ENCODE data around the gene ALDH16A1. TPM values are rescaled to one million over a fixed set of nuclear protein-coding genes. Genes with fewer than 3 reads are reported as not detected.

Gene ALDH16A1
- total and polyA plus RNA-seq, 2 of the 4 experiments (the other 2 are of a cell fraction) = 10.4 to 12.9 TPM

GRCh38 chr19:49421878-49422202 lies 31.2 kb upstream of the ALDH16A1 start:
- Histone ChIP-seq H3K9me1 (ENCODE audit: insufficient read depth, low read length) (no peaks in the 10 kb centered on the region), H3K27ac (ENCODE audit: insufficient read depth, low read length) (no peak overlapping the region), H2AFZ (replicated peaks; ENCODE audit: low read length, poor library complexity) (no peak overlapping the region), H4K20me1 (ENCODE audit: insufficient read depth, low read length) (no peaks in the 10 kb centered on the region), H3K56ac (ENCODE audit: extremely low read depth, insufficient read depth, low read length) (no peak overlapping the region), H2BK5ac (ENCODE audit: low read depth, low read length, poor library complexity, severe bottlenecking) (no peak overlapping the region), H3K18ac (ENCODE audit: low read depth, low read length) (no peak overlapping the region), H4K91ac (ENCODE audit: insufficient read depth, low read depth, low read length) (no peak overlapping the region), H3K4me1 (ENCODE audit: control insufficient read depth, insufficient read depth, low read length) (peaks cover 2% of the 10 kb centered on the region; the same call in 1 of the 2 replicates), H4K8ac (ENCODE audit: low read depth in 2 of 2, low read length in 2 of 2) (no peak overlapping the region), H3K9me3 (ENCODE audit: control insufficient read depth, insufficient read depth, low read length) (peaks cover 2% of the 10 kb centered on the region; the same call in 1 of the 2 replicates), H3K4ac (ENCODE audit: low read depth, low read length) (no peak overlapping the region), H3K79me1 (ENCODE audit: low read depth in 1 of 2, low read length in 2 of 2) (no peaks in the 10 kb centered on the region), H2AK9ac (replicated peaks; ENCODE audit: low read depth, low read length, poor library complexity) (no peak overlapping the region), H3K4me2 (ENCODE audit: low read depth, low read length) (no peak overlapping the region), H3K27me3 (ENCODE audit: control insufficient read depth, insufficient read depth, low read length) (peaks cover 94% of the 10 kb centered on the region), H3K4me3 (ENCODE audit: insufficient read depth, low read depth, low read length) (no peak overlapping the region), H2BK20ac (ENCODE audit: low read depth, low read length) (no peak overlapping the region), H2BK120ac (ENCODE audit: low read depth, low read length) (no peak overlapping the region), H3K9ac (ENCODE audit: low read depth, low read length) (no peak overlapping the region), H2AK5ac (ENCODE audit: low read depth, low read length) (no peak overlapping the region), H2BK15ac (ENCODE audit: low read depth, low read length) (no peak overlapping the region), H3K14ac (replicated peaks; ENCODE audit: low read depth, low read length) (no peak overlapping the region), H3K36me3 (ENCODE audit: control insufficient read depth, insufficient read depth, low read length) (no peaks in the 10 kb centered on the region), H3K23ac (ENCODE audit: low read depth, low read length) (no peak overlapping the region), H4K5ac (ENCODE audit: low read depth, low read length) (no peak overlapping the region)
- in situ Hi-C loops (cut with MboI; ENCODE audit: low sequenced_read_pairs) = no loop called here
- intact Hi-C loops (cut with micrococcal nuclease) = no loop called here
- no CpG with 5 or more reads among the region's 3 CpGs for WGBS, 2 experiments (ENCODE audit: extremely low coverage in 2 of 2, insufficient read length in 1 of 2)
- BruUV-seq (replicated peaks) = no TSS peak
- ChIA-PET CTCF (no interaction called here), POLR2A (ENCODE audit: unreplicated experiment) (no interaction called here)
- dilution Hi-C loops (cut with HindIII; ENCODE audit: low sequenced_read_pairs, unreplicated experiment) = no loop called here
- DNase-seq (no peak), ATAC-seq (ENCODE audit: low read depth) (no peak)
- TF ChIP-seq FOS (IDR thresholded peaks at IDR 0.05; ENCODE audit: low read depth, low read length) = no peak

Measured in IMR-90 (cell line).